Body of pancreas (tissue), 4 donors: ENCODE measurements around the gene ACOX1. TPM values are rescaled to one million over a fixed set of nuclear protein-coding genes. Genes with fewer than 3 reads are reported as not detected.
A peak's percentile ranks its signal among the peaks of the same experiment; 100 is the strongest.

Source experiments
- ATAC-seq: fragments of 150-250 bp; one replicate; pipeline ENCODE4 v1.9.1; 2016
- DNase-seq, 4 donors: peaks; one replicate each; pipeline ENCODE4 v3.0.0-alpha.2; 2019
- H3K27ac ChIP-seq, 4 donors: fragments of 200-600 bp; sonication (generic); 1 replicate in 3 of 4; 2 replicates in 1 of 4; pipeline versions ENCODE4 v1.5.1 to v1.6.1; 2016 to 2019; ENCODE audit warnings: mild to moderate bottlenecking in 1 of 4, mixed read lengths in 1 of 4, moderate library complexity in 1 of 4
- H3K27me3 ChIP-seq, 2 donors: fragments of 200-600 bp; sonication (generic); one replicate each; pipeline ENCODE4 v1.6.0; 2016; ENCODE audit warnings: mild to moderate bottlenecking in 1 of 2
- H3K36me3 ChIP-seq, 2 donors: fragments of 200-600 bp; sonication (generic); replicated peaks in 1 of 2; 2 replicates each; pipeline ENCODE4 v1.5.1; 2016; ENCODE audit warnings: low read depth in 2 of 2; ENCODE audit not compliant: insufficient read depth in 1 of 2
- H3K4me1 ChIP-seq: fragments of 200-600 bp; sonication (generic); one replicate; pipeline ENCODE4 v1.6.0; 2016
- H3K4me3 ChIP-seq, 2 donors: fragments of 200-600 bp; sonication (generic); 1 replicate in 1 of 2; 2 replicates in 1 of 2; pipeline ENCODE4 v1.5.1; 2016 to 2019
- H3K9me3 ChIP-seq, 3 donors: fragments of 200-600 bp; sonication (generic); 1 replicate in 2 of 3; 2 replicates in 1 of 3; pipeline ENCODE4 v1.5.1; 2016
- CTCF ChIP-seq, 7 experiments: fragments of 450-650 bp in 4 of 7; fragments of 200-600 bp in 3 of 7; sonication (generic) in 3 of 7; IDR thresholded peaks; one replicate each; pipeline ENCODE4 v1.5.1; 2016 to 2019; ENCODE audit warnings: antibody characterized with exemption in 7 of 7
- POLR2A ChIP-seq, 3 donors: fragments of 450-650 bp; IDR thresholded peaks; one replicate each; pipeline ENCODE4 v1.6.1; 2016; ENCODE audit warnings: antibody characterized with exemption in 3 of 3, mild to moderate bottlenecking in 2 of 3
- WGBS, 2 donors: methylation state at CpG; one replicate each; pipeline ENCODE4 v1.1.5; 2017; 5-methylcytosine and 5-hydroxymethylcytosine counted together
- intact Hi-C: fragments of 100-400 bp; cut with DNase I; formaldehyde crosslinking; loops from one replicate; pipeline ENCODE4 v1.15.1; 2023
- total RNA-seq, 2 donors: library from RNA; depleted of rRNA; stranded (reverse); fragments of >200 nt; gene quantifications; one replicate each; pipeline ENCODE4 v1.1.0, GENCODE V29; 2016

ACOX1 gene
- total RNA-seq, 2 donors from 2014 or later, result 69.0 to 77.1 TPM

GRCh38 chr17:75913537-75914210 lies 65.3 kb downstream of the ACOX1 start:
- WGBS, 2 donors, result 91 to 98% methylated on average over 6 to 32 of the region's 32 CpGs
- no peaks in the 10 kb centered on the region for H3K9me3 ChIP-seq
- intact Hi-C loops, result loop anchor here (10.0 kb wide), 1 partner anchor 381 kb away; no protein-coding TSS in a partner anchor

GRCh38 chr17:75910699-75911098 lies 68.3 kb downstream of the ACOX1 start:
- H3K36me3 ChIP-seq, result no peaks in the 10 kb centered on the region
- H3K9me3 ChIP-seq, result no peaks in the 10 kb centered on the region
- TF ChIP-seq POLR2A (IDR thresholded peaks at IDR 0.05) (no peak), CTCF (IDR thresholded peaks at IDR 0.05) (no peak)
- DNase-seq (no peak), ATAC-seq (no peak)
- no peak overlapping the region for H3K27ac ChIP-seq
- WGBS, 2 donors, result 86 to 93% methylated on average over 3 to 6 of the region's 6 CpGs
- H3K27me3 ChIP-seq, result no peaks in the 10 kb centered on the region
- H3K4me1 ChIP-seq, result peaks cover 4% of the 10 kb centered on the region
- H3K4me3 ChIP-seq, result no peak overlapping the region
- intact Hi-C loops, result loop anchor here (10.0 kb wide), 1 partner anchor 384 kb away; no protein-coding TSS in a partner anchor

More at GRCh38 chr17:75913537-75914210, 65.3 kb downstream of the ACOX1 start:
- ATAC-seq (no peak), DNase-seq (no peak)
- H3K4me3 ChIP-seq, result no peak overlapping the region
- H3K36me3 ChIP-seq, result no peaks in the 10 kb centered on the region
- TF ChIP-seq CTCF (IDR thresholded peaks at IDR 0.05) (no peak), POLR2A (IDR thresholded peaks at IDR 0.05) (no peak)
- H3K4me1 ChIP-seq, result no peaks in the 10 kb centered on the region
- H3K27ac ChIP-seq, result no peak overlapping the region
- no peaks in the 10 kb centered on the region for H3K27me3 ChIP-seq

GRCh38 chr17:75909812-75910274 lies 69.1 kb downstream of the ACOX1 start:
- Histone ChIP-seq H3K36me3 (no peaks in the 10 kb centered on the region), H3K27ac (no peak overlapping the region), H3K27me3 (no peaks in the 10 kb centered on the region), H3K4me3 (no peak overlapping the region), H3K9me3 (no peaks in the 10 kb centered on the region), H3K4me1 (peaks cover 5% of the 10 kb centered on the region)
- DNase-seq, result no peak
- intact Hi-C loops, result loop anchor here (5.0 to 10.0 kb wide), 2 partner anchors 97 to 385 kb away; no protein-coding TSS in a partner anchor
- 67 to 81% methylated on average over 11 of the region's 11 CpGs for WGBS, 2 donors
- no peak for ATAC-seq
- TF ChIP-seq CTCF (IDR thresholded peaks at IDR 0.05) (no peak), POLR2A (IDR thresholded peaks at IDR 0.05) (no peak)

- ATAC-seq, result no peak
- no peaks in the 10 kb centered on the region for H3K36me3 ChIP-seq
- H3K9me3 ChIP-seq, result no peaks in the 10 kb centered on the region
- TF ChIP-seq POLR2A (IDR thresholded peaks at IDR 0.05) (no peak), CTCF (IDR thresholded peaks at IDR 0.05) (no peak)
- WGBS, 2 donors, result 63 to 68% methylated on average over 12 to 14 of the region's 14 CpGs
- DNase-seq, result peak in 3 of 4 donors; percentile 38 to 65 (median 51)
- H3K4me1 ChIP-seq, result peaks cover 6% of the 10 kb centered on the region
- no peak overlapping the region for H3K4me3 ChIP-seq
- no peaks in the 10 kb centered on the region for H3K27me3 ChIP-seq
- no peak overlapping the region for H3K27ac ChIP-seq
- intact Hi-C loops, result loop anchor here (5.0 kb wide), 1 partner anchor 98 kb away; no protein-coding TSS in a partner anchor
Measured at GRCh38 chr17:75909051-75909811, 69.7 kb downstream of the ACOX1 start.
